H1 (cell line): Measurements from ENCODE around the gene FHIT.

Source experiments
- EP300 ChIP-seq, 2 experiments: IDR thresholded peaks; 1 replicate in 1 of 2; 2 replicates in 1 of 2; pipeline ENCODE4 v1.6.1; 2011 to 2012; ENCODE audit warnings: low read depth in 2 of 2, low read length in 2 of 2, mild to moderate bottlenecking in 2 of 2, borderline replicate concordance in 1 of 2, inconsistent platforms in 1 of 2, moderate library complexity in 1 of 2
- MAFK ChIP-seq: IDR thresholded peaks from 2 replicates; pipeline ENCODE4 v1.6.1; 2012; ENCODE audit warnings: low read depth, mild to moderate bottlenecking, improper control_type of control experiment, low read length
- RXRA ChIP-seq: IDR thresholded peaks from 2 replicates; pipeline ENCODE4 v1.6.1; 2011; ENCODE audit warnings: low read depth, mild to moderate bottlenecking, low read length, moderate library complexity; ENCODE audit not compliant: insufficient read depth

DNA sequence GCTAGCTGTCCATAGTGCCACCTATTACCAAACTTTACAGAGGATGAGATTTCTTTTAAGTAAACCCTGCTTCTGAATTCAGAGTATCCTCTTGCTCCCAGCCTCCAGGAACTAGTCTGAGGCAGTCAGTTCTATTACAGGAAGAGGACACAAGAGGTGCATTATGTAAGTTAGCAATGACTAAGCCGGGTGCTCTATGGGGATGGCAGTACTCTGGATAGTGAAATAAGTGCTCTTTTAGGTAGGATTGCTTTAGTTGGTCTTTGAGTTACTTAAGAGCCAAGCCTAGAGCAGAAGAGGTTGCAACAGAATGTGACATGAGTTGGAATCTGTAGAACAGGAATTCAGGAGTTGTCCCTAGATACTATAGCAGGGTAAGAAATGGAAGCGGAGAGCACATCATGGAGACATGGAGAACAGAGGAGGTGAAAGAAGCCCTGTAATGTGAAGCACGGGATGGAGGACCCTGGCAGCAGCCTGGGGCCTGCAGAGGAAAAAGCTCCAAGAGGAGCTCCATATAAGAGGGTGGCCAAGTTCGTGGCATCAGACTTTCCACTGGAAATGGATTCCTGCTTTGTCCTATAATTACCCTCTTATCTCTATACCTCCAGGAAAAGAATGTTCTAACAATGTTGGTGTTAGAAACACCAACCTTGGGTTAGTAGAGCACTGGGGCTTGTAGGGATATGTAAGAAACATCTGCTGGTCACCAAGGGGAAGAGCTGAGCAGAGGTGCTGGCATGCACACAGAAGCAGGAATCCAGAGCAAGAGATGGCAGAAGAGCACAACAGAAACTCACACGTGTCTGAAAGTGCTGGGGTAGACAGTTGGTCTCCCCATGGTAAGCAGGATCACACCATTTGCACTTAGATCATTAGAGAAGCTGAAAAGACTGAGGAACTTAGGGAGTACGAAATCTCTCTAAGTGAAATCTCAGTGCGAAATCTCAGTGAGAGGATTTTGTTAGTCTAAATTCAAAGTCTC lies 851.1 kb downstream of the FHIT start:
- TF ChIP-seq RXRA, result no peak
- TF ChIP-seq EP300 (IDR thresholded peaks at IDR 0.05; ENCODE audit: borderline replicate concordance in 1 of 2, low read depth in 2 of 2, low read length in 2 of 2), result no peak
- no peak for TF ChIP-seq MAFK
